ENCODE results near the gene TTC36. TPM values are rescaled to one million over a fixed set of nuclear protein-coding genes. Genes with fewer than 3 reads are reported as not detected.

TTC36 gene
- total and polyA plus RNA-seq, 2 donors (not counting 1 experiment from before 2014, with no cell fraction given) = 0.19 to 0.79 TPM

- TF ChIP-seq, protein P1, sequence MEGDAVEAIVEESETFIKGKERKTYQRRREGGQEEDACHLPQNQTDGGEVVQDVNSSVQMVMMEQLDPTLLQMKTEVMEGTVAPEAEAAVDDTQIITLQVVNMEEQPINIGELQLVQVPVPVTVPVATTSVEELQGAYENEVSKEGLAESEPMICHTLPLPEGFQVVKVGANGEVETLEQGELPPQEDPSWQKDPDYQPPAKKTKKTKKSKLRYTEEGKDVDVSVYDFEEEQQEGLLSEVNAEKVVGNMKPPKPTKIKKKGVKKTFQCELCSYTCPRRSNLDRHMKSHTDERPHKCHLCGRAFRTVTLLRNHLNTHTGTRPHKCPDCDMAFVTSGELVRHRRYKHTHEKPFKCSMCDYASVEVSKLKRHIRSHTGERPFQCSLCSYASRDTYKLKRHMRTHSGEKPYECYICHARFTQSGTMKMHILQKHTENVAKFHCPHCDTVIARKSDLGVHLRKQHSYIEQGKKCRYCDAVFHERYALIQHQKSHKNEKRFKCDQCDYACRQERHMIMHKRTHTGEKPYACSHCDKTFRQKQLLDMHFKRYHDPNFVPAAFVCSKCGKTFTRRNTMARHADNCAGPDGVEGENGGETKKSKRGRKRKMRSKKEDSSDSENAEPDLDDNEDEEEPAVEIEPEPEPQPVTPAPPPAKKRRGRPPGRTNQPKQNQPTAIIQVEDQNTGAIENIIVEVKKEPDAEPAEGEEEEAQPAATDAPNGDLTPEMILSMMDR (IDR thresholded peaks at IDR 0.05) = no peak
- no peak for TF ChIP-seq EZH2 (IDR thresholded peaks at IDR 0.05; ENCODE audit: borderline replicate concordance, insufficient read depth, low read depth, low read length, poor library complexity, severe bottlenecking)
- Histone ChIP-seq H3K9me3 (ENCODE audit: control extremely low read depth in 1 of 3, control insufficient read depth in 2 of 3, insufficient read depth in 1 of 3, low read length in 2 of 3) (no peaks in the 10 kb centered on the region), H3K27ac (ENCODE audit: low read length in 2 of 2) (no peak overlapping the region), H3K4me1 (ENCODE audit: control insufficient read depth in 2 of 2, insufficient read depth in 2 of 2, low read length in 2 of 2) (no peaks in the 10 kb centered on the region), H3K27me3 (replicated peaks in 1 of 4; ENCODE audit: control extremely low read depth in 1 of 4, control insufficient read depth in 3 of 4, insufficient read depth in 4 of 4, low read length in 3 of 4) (no peaks in the 10 kb centered on the region), H2AFZ (ENCODE audit: insufficient read depth, low read depth, low read length, poor library complexity, severe bottlenecking) (no peak overlapping the region), H3K79me2 (ENCODE audit: control insufficient read depth, insufficient read depth, low read length) (no peaks in the 10 kb centered on the region), H4K20me1 (ENCODE audit: control insufficient read depth, insufficient read depth, low read length, poor library complexity, severe bottlenecking) (no peaks in the 10 kb centered on the region), H3K4me3 (ENCODE audit: control extremely low read depth in 1 of 5, extremely low read depth in 1 of 5, insufficient read depth in 1 of 5, low read depth in 2 of 5, low read length in 4 of 5) (no peak overlapping the region), H3K4me2 (replicated peaks; ENCODE audit: low read depth, low read length, poor library complexity, severe bottlenecking) (no peak overlapping the region), H3K36me3 (replicated peaks in 1 of 2; ENCODE audit: control extremely low read depth in 1 of 2, control insufficient read depth in 1 of 2, extremely low read depth in 1 of 2, insufficient read depth in 2 of 2, low read length in 1 of 2) (peaks cover 6 to 13% of the 10 kb centered on the region in 2 experiments), H3K9ac (ENCODE audit: low read length) (no peak overlapping the region)
- ChIA-PET POLR2A (no interaction called here), CTCF (no interaction called here)
- Mint-ChIP-seq H3K9me3 (ENCODE audit: insufficient read depth) (no peaks in the 10 kb centered on the region), H3K4me3 (no peak overlapping the region), H3K27me3 (no peaks in the 10 kb centered on the region), H3K4me1 (no peaks in the 10 kb centered on the region), H3K27ac (no peak overlapping the region)
- ATAC-seq (ENCODE audit: low read depth) (no peak), DNase-seq (no peak)
- intact Hi-C loops (cut with micrococcal nuclease) = no loop called here
- WGBS (ENCODE audit: insufficient coverage) = 95% methylated on average over 4 of the region's 5 CpGs
Observed at GRCh38 chr11:118545533-118545932, 18.3 kb downstream of the TTC36 start.

GRCh38 chr11:118547132-118547531, 19.9 kb downstream of the TTC36 start:
- CTCF ChIA-PET = interaction anchor here (0.5 kb wide), 1 partner anchor 108 kb away, joined by 3 read pairs; no protein-coding TSS in a partner anchor
- H3K27ac ChIP-seq (ENCODE audit: low read length in 2 of 2) = no peak overlapping the region
- intact Hi-C loops (cut with micrococcal nuclease) = no loop called here

More at GRCh38 chr11:118547132-118547531, 19.9 kb downstream of the TTC36 start:
- no peak overlapping the region for H3K27ac Mint-ChIP-seq
- Histone ChIP-seq H3K4me1 (ENCODE audit: control insufficient read depth in 2 of 2, insufficient read depth in 2 of 2, low read length in 2 of 2) (no peaks in the 10 kb centered on the region), H3K9ac (ENCODE audit: low read length) (no peak overlapping the region), H3K79me2 (ENCODE audit: control insufficient read depth, insufficient read depth, low read length) (no peaks in the 10 kb centered on the region), H3K4me2 (replicated peaks; ENCODE audit: low read depth, low read length, poor library complexity, severe bottlenecking) (no peak overlapping the region), H3K36me3 (replicated peaks in 1 of 2; ENCODE audit: control extremely low read depth in 1 of 2, control insufficient read depth in 1 of 2, extremely low read depth in 1 of 2, insufficient read depth in 2 of 2, low read length in 1 of 2) (peaks cover 6 to 13% of the 10 kb centered on the region in 2 experiments), H4K20me1 (ENCODE audit: control insufficient read depth, insufficient read depth, low read length, poor library complexity, severe bottlenecking) (no peaks in the 10 kb centered on the region), H3K4me3 (ENCODE audit: control extremely low read depth in 1 of 5, extremely low read depth in 1 of 5, insufficient read depth in 1 of 5, low read depth in 2 of 5, low read length in 4 of 5) (no peak overlapping the region), H3K9me3 (ENCODE audit: control extremely low read depth in 1 of 3, control insufficient read depth in 2 of 3, insufficient read depth in 1 of 3, low read length in 2 of 3) (no peaks in the 10 kb centered on the region), H2AFZ (ENCODE audit: insufficient read depth, low read depth, low read length, poor library complexity, severe bottlenecking) (no peak overlapping the region), H3K27me3 (replicated peaks in 1 of 4; ENCODE audit: control extremely low read depth in 1 of 4, control insufficient read depth in 3 of 4, insufficient read depth in 4 of 4, low read length in 3 of 4) (no peaks in the 10 kb centered on the region)
- ATAC-seq (ENCODE audit: low read depth) (no peak), DNase-seq (no peak)
- H3K27me3 Mint-ChIP-seq = no peaks in the 10 kb centered on the region
- POLR2A ChIA-PET = no interaction called here
- no peaks in the 10 kb centered on the region for H3K9me3 Mint-ChIP-seq (ENCODE audit: insufficient read depth)
- no peak overlapping the region for H3K4me3 Mint-ChIP-seq
- no peak for TF ChIP-seq EZH2 (IDR thresholded peaks at IDR 0.05; ENCODE audit: borderline replicate concordance, insufficient read depth, low read depth, low read length, poor library complexity, severe bottlenecking)
- TF ChIP-seq, protein P1 (IDR thresholded peaks at IDR 0.05) = no peak
- WGBS (ENCODE audit: insufficient coverage) = 100% methylated on average over 2 of the region's 2 CpGs
- no peaks in the 10 kb centered on the region for H3K4me1 Mint-ChIP-seq
